GM18508 (cell line): ENCODE results near the gene MTFR1L.
"Not testable (repeated sequence)": the region's sequence is repeated elsewhere in the genome, so short reads cannot be mapped to it uniquely, and the experiment has no call there.

Experiments
- ATAC-seq: cut with Tn5 transposase; IDR thresholded peaks from one replicate; pipeline ENCODE4 v1.9.1; 2021; ENCODE audit warnings: moderate number of reproducible peaks; ENCODE audit not compliant: insufficient read depth, unreplicated experiment

MTFR1L gene

GRCh38 chr1:25821112-25821476, 1.3 kb downstream of the MTFR1L start:
- ATAC-seq = no peak

GRCh38 chr1:25821630-25822091, 1.9 kb downstream of the MTFR1L start:
- ATAC-seq = no peak

GRCh38 chr1:25825605-25826004, 5.9 kb downstream of the MTFR1L start:
- no peak for ATAC-seq

- no peak for ATAC-seq
Measured at GRCh38 chr1:25826571-25826970, 6.8 kb downstream of the MTFR1L start.

- no peak for ATAC-seq
Measured at GRCh38 chr1:25828491-25828890, 8.7 kb downstream of the MTFR1L start.

GRCh38 chr1:25829046-25829445, 9.3 kb downstream of the MTFR1L start:
- no peak for ATAC-seq

- no peak for ATAC-seq
Measured at GRCh38 chr1:25831569-25832196, 11.9 kb downstream of the MTFR1L start.

GRCh38 chr1:25832336-25833037, 12.7 kb downstream of the MTFR1L start:
- ATAC-seq = no peak

- ATAC-seq = no peak
Measured at GRCh38 chr1:25833158-25833557, 13.4 kb downstream of the MTFR1L start.

GRCh38 chr1:25834894-25835293, 15.1 kb downstream of the MTFR1L start:
- no peak for ATAC-seq

GRCh38 chr1:25836695-25837094, 16.9 kb downstream of the MTFR1L start:
- ATAC-seq = no peak

GRCh38 chr1:25837262-25837875, 17.6 kb downstream of the MTFR1L start:
- ATAC-seq = no peak

GRCh38 chr1:25839808-25840207, 20.1 kb downstream of the MTFR1L start:
- not testable (repeated sequence) for ATAC-seq

GRCh38 chr1:25843483-25843882, 23.7 kb downstream of the MTFR1L start:
- ATAC-seq = no peak

GRCh38 chr1:25844536-25845337, 25.0 kb downstream of the MTFR1L start:
- no peak for ATAC-seq

GRCh38 chr1:25845664-25846063, 25.9 kb downstream of the MTFR1L start:
- no peak for ATAC-seq

GRCh38 chr1:25847929-25848328, 28.2 kb downstream of the MTFR1L start:
- ATAC-seq = no peak

- no peak for ATAC-seq
Measured at GRCh38 chr1:25848531-25848930, 28.8 kb downstream of the MTFR1L start.

GRCh38 chr1:25854554-25854953, 34.8 kb downstream of the MTFR1L start:
- no peak for ATAC-seq

- ATAC-seq = no peak
Measured at GRCh38 chr1:25856856-25857255, 37.1 kb downstream of the MTFR1L start.

GRCh38 chr1:25858494-25858893, 38.7 kb downstream of the MTFR1L start:
- ATAC-seq = no peak
